Osteocyte (in vitro differentiated cells): ENCODE measurements around the gene IFT88. TPM values are rescaled to one million over a fixed set of nuclear protein-coding genes. Genes with fewer than 3 reads are reported as not detected.

Experiments used
- DNase-seq: peaks from one replicate; pipeline ENCODE4 v3.0.0; 2021; ENCODE audit warnings: mixed read lengths; ENCODE audit not compliant: unreplicated experiment; ENCODE audit errors: extremely low spot score
- H3K27ac Mint-ChIP-seq: one replicate; pipeline ENCODE4 v1.8.0; 2021; ENCODE audit warnings: mild to moderate bottlenecking, mixed read lengths; ENCODE audit not compliant: unreplicated experiment
- H3K27me3 Mint-ChIP-seq: one replicate; pipeline ENCODE4 v1.8.0; 2021; ENCODE audit warnings: mixed read lengths; ENCODE audit not compliant: unreplicated experiment
- H3K36me3 Mint-ChIP-seq: one replicate; pipeline ENCODE4 v1.8.0; 2021; ENCODE audit warnings: mixed read lengths; ENCODE audit not compliant: unreplicated experiment
- H3K4me1 Mint-ChIP-seq: one replicate; pipeline ENCODE4 v1.8.0; 2021; ENCODE audit warnings: mixed read lengths; ENCODE audit not compliant: unreplicated experiment
- H3K4me3 Mint-ChIP-seq: one replicate; pipeline ENCODE4 v1.8.0; 2021; ENCODE audit warnings: mild to moderate bottlenecking, moderate library complexity, mixed read lengths; ENCODE audit not compliant: unreplicated experiment
- H3K9me3 Mint-ChIP-seq: one replicate; pipeline ENCODE4 v1.8.0; 2021; ENCODE audit warnings: mixed read lengths; ENCODE audit not compliant: unreplicated experiment
- CTCF ChIP-seq: fragments of 200-600 bp; sonication (generic); IDR thresholded peaks from 2 replicates; pipeline ENCODE4 v1.5.0; 2021; ENCODE audit warnings: antibody characterized with exemption, mild to moderate bottlenecking, moderate library complexity
- total RNA-seq: library from RNA; stranded (reverse); gene quantifications from 2 replicates; pipeline ENCODE4 v1.2.1, GENCODE V29; 2021

The IFT88 gene
- total RNA-seq, 1 donor from 2014 or later: 13.7 TPM

GRCh38 chr13:20550799-20551198, 16.2 kb upstream of the IFT88 start:
- Mint-ChIP-seq H3K4me1 (peaks cover 13% of the 10 kb centered on the region), H3K4me3 (no peak overlapping the region), H3K27me3 (no peaks in the 10 kb centered on the region), H3K36me3 (no peaks in the 10 kb centered on the region), H3K9me3 (no peaks in the 10 kb centered on the region), H3K27ac (no peak overlapping the region)
- peak; percentile 13 for TF ChIP-seq CTCF
- DNase-seq: no peak

GRCh38 chr13:20553311-20553710, 13.6 kb upstream of the IFT88 start:
- Mint-ChIP-seq H3K36me3 (no peaks in the 10 kb centered on the region), H3K27me3 (no peaks in the 10 kb centered on the region), H3K4me1 (peaks cover 11% of the 10 kb centered on the region), H3K4me3 (no peak overlapping the region), H3K27ac (no peak overlapping the region), H3K9me3 (no peaks in the 10 kb centered on the region)
- no peak for TF ChIP-seq CTCF
- no peak for DNase-seq

GRCh38 chr13:20558982-20559381, 8.0 kb upstream of the IFT88 start:
- no peak overlapping the region for H3K27ac Mint-ChIP-seq
- no peaks in the 10 kb centered on the region for H3K36me3 Mint-ChIP-seq
- no peaks in the 10 kb centered on the region for H3K4me1 Mint-ChIP-seq
- no peaks in the 10 kb centered on the region for H3K9me3 Mint-ChIP-seq
- H3K27me3 Mint-ChIP-seq: no peaks in the 10 kb centered on the region
- no peak overlapping the region for H3K4me3 Mint-ChIP-seq
- no peak for TF ChIP-seq CTCF
- no peak for DNase-seq

GRCh38 chr13:20559659-20560356, 7.1 kb upstream of the IFT88 start:
- Mint-ChIP-seq H3K36me3 (no peaks in the 10 kb centered on the region), H3K27me3 (no peaks in the 10 kb centered on the region), H3K27ac (no peak overlapping the region), H3K9me3 (no peaks in the 10 kb centered on the region), H3K4me3 (no peak overlapping the region), H3K4me1 (no peaks in the 10 kb centered on the region)
- no peak for DNase-seq
- TF ChIP-seq CTCF: no peak

GRCh38 chr13:20561741-20562140, 5.2 kb upstream of the IFT88 start:
- Mint-ChIP-seq H3K27me3 (no peaks in the 10 kb centered on the region), H3K27ac (no peak overlapping the region), H3K4me3 (no peak overlapping the region), H3K9me3 (no peaks in the 10 kb centered on the region), H3K4me1 (peaks cover 5% of the 10 kb centered on the region), H3K36me3 (no peaks in the 10 kb centered on the region)
- no peak for DNase-seq
- no peak for TF ChIP-seq CTCF
